GM18870 (cell line): ENCODE results near the gene ZNRF3.
"Not testable (repeated sequence)": the region's sequence is repeated elsewhere in the genome, so short reads cannot be mapped to it uniquely, and the experiment has no call there.

Experiments used
- ATAC-seq: cut with Tn5 transposase; IDR thresholded peaks from one replicate; pipeline ENCODE4 v1.9.1; 2021; ENCODE audit warnings: moderate library complexity; ENCODE audit not compliant: unreplicated experiment

ZNRF3 gene

DNA sequence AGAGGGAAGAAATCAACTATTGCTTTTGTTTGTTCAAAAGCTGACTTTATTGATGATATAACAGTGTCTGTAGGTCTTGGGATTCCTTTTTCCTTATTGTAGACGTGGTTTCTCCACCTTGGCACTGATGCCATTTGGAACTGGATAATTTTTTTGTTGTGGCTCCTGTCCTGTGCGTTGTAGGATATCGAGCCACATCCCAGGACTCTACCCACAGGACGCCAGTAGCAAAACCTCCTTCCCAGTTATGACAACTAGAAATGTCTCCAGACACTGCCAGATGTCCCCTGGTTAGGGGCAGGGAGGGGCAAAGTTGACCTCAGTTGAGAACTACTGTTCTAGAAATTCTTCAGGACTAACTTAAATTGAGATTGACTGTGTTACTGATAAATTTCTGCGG lies 45.8 kb downstream of the ZNRF3 start:
- no peak for ATAC-seq

GRCh38 chr22:28930357-28931007 lies 47.1 kb downstream of the ZNRF3 start:
- no peak for ATAC-seq

DNA sequence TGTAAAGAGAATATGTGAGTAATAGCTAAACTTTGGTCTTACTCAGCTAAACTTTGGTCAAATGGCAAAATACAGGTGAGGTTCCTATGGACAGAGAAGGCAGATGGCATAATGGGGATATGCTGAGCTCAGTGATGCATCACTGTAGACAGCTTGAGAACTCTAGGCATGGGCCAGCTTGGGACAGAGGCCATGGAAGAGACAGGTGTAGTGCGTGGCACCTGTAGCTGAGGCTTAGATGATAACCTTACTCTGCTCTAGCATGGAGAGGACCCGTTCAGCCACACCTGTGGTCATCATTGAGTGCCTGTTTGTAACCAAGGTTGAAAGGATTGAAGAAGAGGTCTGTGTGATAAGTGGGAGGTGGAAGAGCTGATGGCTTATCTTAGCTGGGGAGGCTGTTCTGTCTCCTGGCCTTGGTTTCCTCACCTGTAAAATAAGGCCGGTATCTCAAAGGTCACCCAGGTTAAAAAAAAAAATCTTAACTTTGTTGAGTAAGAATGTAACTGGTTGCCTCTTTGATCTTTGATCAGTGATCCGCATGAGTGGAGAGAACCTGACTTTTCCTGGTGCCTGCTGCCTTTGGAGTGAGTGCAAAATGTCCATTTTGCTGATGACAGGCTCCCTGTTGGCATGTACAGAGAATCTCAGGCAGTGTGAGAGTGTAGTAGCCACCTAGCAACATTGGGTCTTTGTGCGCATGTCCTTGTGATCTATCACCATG lies 48.6 kb downstream of the ZNRF3 start:
- ATAC-seq = no peak

DNA sequence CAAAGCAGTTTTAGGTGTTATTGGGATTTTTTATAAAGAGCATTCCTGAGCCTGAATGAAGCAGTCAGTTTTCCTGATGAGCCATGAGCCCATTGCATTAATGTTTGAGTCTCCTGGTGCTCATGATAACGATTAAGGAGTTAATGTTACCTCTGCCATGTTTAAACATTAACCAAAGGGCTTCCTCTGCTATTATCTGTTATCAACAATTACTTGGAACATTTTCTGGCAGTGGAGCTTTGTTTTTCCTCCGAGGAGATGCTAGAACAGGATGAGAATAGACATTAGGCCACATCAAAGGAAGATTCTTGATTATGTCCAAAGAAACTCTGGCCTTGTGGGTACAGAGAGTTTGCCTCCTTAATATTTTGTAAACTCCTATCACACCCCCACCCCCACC lies 49.9 kb downstream of the ZNRF3 start:
- no peak for ATAC-seq

- ATAC-seq = no peak
Observed at GRCh38 chr22:28934026-28934425, 50.7 kb downstream of the ZNRF3 start.

- ATAC-seq = no peak
Observed at GRCh38 chr22:28935140-28935539, 51.8 kb downstream of the ZNRF3 start.

GRCh38 chr22:28935713-28936112 lies 52.3 kb downstream of the ZNRF3 start:
- ATAC-seq = no peak

DNA sequence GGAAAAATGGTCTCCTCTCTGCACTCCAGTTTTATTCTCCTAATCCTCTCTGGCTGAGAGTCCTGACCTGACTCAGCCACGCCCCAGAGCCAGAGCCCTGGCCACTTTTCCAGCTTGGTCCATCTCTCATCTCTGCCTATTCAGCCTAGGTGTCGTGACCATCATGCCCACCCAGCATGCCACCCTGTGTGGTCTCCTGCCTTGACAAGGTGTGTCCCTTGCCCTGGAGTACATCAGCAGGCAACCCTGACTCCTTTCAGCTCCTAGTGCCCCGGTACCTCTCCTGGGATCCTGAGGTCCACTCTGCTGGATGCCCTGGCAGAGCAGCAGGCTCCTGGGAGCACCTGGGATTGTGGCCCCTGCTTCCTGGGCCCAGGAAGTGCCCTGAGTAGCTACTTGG lies 52.8 kb downstream of the ZNRF3 start:
- no peak for ATAC-seq

- ATAC-seq = no peak
Observed at GRCh38 chr22:28937206-28938025, 54.0 kb downstream of the ZNRF3 start.

GRCh38 chr22:28938286-28938833 lies 55.0 kb downstream of the ZNRF3 start:
- ATAC-seq = no peak

DNA sequence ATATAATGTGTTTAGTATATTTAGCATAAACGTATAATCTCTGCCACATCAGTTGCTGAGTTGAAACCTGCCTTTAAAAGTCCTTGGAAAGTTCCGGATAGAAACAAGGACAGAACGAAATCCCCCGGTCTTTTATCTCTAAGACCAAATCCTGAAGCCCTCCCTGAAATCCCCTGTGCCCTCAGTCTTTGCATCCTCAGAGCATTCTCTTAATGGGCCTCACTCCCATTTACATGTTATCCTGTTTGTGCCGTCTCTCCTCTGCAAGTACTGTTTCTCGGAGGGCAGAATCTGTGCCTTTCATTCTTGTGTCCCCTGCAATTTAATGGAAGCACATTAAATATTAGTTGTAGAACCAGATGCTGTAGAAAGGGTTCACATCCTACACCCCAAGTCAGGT lies 56.0 kb downstream of the ZNRF3 start:
- ATAC-seq = no peak

GRCh38 chr22:28939932-28940331 lies 56.6 kb downstream of the ZNRF3 start:
- ATAC-seq = no peak

DNA sequence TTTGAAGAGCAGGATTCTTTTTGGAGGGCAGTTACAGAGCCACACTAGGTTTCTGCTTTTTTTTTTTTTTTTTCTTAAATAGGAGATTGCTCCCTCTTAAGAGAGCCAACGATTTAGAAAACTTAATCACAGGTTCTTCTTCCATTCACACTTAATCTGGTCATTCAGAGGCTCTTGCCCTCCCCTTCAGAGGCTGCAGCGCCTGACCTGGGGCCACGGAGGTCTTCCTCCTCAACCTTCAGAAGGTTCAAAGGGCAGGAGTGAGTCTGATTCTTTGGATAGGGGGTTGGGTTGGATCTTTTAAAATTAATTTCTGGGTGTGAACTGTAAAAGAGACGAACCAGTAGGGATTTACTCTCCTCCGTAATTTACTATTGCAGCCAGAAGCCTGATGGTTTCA lies 57.1 kb downstream of the ZNRF3 start:
- no peak for ATAC-seq

- ATAC-seq = no peak
Observed at GRCh38 chr22:28942333-28942732, 59.0 kb downstream of the ZNRF3 start.

DNA sequence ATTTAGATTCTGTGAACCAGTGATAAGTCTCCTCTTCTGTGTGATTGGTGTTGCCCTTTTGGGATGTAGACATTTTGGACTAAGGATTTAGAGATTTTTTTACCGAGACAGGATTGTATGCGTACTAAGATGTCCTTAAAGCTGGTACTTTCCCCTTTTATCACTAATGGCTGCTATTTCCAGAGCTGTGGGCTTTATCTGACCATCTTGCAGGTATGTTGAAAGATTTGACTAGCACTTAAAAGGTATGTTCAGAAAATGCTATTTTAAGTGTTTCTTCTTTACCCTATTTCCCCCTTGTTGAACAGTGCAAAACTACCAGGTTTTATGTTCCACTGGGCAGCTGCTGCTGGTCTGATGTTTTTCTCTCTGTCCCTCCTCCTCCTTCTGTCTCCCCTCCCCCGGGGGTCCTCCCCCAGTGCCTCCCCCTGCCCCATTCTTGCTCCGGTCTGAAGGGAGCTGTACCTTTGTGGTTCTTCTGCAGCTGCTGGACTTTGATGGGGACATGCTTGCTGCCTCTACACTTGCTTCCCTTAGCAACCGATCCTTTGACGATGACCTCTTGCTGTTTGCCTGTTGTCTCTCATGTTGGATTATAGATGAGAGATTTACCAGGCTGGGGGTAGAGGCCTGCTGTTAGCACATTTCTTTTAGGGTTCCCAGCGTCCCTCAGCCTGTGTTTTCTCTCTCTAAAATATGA lies 59.6 kb downstream of the ZNRF3 start:
- no peak for ATAC-seq

GRCh38 chr22:28943501-28943879 lies 60.1 kb downstream of the ZNRF3 start:
- no peak for ATAC-seq

GRCh38 chr22:28947125-28947524 lies 63.8 kb downstream of the ZNRF3 start:
- ATAC-seq = no peak

- no peak for ATAC-seq
Observed at GRCh38 chr22:28948424-28948823, 65.1 kb downstream of the ZNRF3 start.

DNA sequence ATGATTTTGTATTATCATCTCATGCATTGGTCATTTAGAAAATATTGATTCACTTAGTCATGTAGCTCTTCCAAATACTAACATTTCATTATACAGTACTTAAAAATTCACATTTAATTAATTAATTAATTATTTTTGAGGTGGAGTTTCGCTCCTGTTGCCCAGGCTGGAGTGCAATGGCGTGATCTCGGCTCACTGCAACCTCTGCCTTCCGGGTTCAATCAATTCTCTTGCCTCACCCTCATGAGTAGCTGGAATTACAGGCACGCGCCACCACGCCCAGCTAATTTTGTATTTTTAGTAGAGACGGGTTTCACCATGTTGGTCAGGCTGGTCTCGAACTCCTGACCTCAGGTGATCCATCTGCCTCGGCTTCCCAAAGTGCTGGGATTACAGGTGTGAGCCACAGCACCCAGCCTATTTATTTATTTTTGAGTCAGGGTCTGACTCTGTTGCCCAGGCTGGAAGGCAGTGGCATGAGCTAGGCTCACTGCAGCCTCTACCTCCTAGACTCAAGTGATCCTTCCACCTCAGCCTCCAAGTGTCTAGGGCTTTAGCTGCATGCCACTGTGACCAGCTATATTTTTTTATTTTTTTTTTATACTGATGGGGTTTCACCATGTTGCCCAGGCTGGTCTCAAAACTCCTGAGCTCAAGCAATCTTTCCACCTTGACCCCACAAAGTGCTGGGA lies 65.6 kb downstream of the ZNRF3 start:
- not testable (repeated sequence) for ATAC-seq

DNA sequence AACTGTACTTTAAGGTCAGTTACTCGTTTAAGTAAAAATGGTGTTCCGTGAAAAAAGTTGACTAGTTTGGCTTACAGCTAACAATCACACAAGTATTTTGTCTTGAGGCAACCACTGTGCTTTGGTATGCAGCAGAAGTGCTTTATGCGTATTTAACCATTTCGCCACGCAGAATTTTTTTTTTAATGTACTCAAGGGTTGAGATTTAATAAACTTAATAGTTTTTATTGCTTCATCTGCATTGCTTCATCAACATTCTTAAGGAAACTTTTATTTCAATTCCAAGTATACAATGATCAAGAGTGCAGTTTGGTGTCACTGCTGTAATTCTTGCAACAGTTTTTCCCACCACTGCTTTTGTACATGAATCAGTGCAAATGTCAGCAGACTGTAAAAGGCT lies 66.4 kb downstream of the ZNRF3 start:
- no peak for ATAC-seq
